GM23338 (cell line): ENCODE data around the gene THRB. TPM values are rescaled to one million over a fixed set of nuclear protein-coding genes. Genes with fewer than 3 reads are reported as not detected.

Experiments
- ATAC-seq: fragments of 200-7000 bp; cut with Tn5 transposase; 3 replicates; pipeline ENCODE4 v1.9.1; 2020
- DNase-seq: peaks from one replicate; pipeline ENCODE4 v3.0.0-alpha.2; 2015; ENCODE audit warnings: low spot score
- H2AFZ ChIP-seq: fragments of 200-600 bp; sonication (generic); 2 replicates; pipeline ENCODE4 v1.8.0; 2016; ENCODE audit warnings: antibody characterized with exemption, mild to moderate bottlenecking, moderate library complexity
- H3F3A ChIP-seq: fragments of 200-600 bp; sonication (generic); replicated peaks from 2 replicates; pipeline ENCODE4 v1.8.0; 2017; ENCODE audit warnings: antibody characterized with exemption, mixed run types, low read depth
- H3K27ac ChIP-seq: fragments of 200-600 bp; sonication (generic); 2 replicates; pipeline ENCODE4 v1.6.1; 2016; ENCODE audit warnings: low read depth
- H3K27me3 ChIP-seq: fragments of 200-600 bp; sonication (generic); 2 replicates; pipeline ENCODE4 v1.8.0; 2016; ENCODE audit warnings: mild to moderate bottlenecking, mixed run types, moderate library complexity; ENCODE audit not compliant: insufficient read depth
- H3K36me3 ChIP-seq: fragments of 200-600 bp; sonication (generic); 2 replicates; pipeline ENCODE4 v1.8.0; 2016; ENCODE audit warnings: mild to moderate bottlenecking; ENCODE audit not compliant: insufficient read depth
- H3K4me1 ChIP-seq: fragments of 200-600 bp; sonication (generic); 2 replicates; pipeline ENCODE4 v1.8.0; 2016; ENCODE audit warnings: mild to moderate bottlenecking, moderate library complexity; ENCODE audit not compliant: insufficient read depth
- H3K4me2 ChIP-seq: fragments of 200-600 bp; sonication (generic); 2 replicates; pipeline ENCODE4 v1.7.1; 2017; ENCODE audit warnings: mixed run types
- H3K4me3 ChIP-seq: fragments of 200-600 bp; sonication (generic); 2 replicates; pipeline ENCODE4 v1.6.1; 2016; ENCODE audit warnings: mixed run types
- H3K79me2 ChIP-seq: fragments of 200-600 bp; sonication (generic); replicated peaks from 2 replicates; pipeline ENCODE4 v1.8.0; 2017; ENCODE audit warnings: mild to moderate bottlenecking; ENCODE audit not compliant: insufficient read depth
- H3K9me2 ChIP-seq: fragments of 200-600 bp; sonication (generic); 2 replicates; pipeline ENCODE4 v1.8.0; 2017; ENCODE audit not compliant: insufficient read depth
- H4K20me1 ChIP-seq: fragments of 200-600 bp; sonication (generic); replicated peaks from 2 replicates; pipeline ENCODE4 v1.8.0; 2017; ENCODE audit warnings: mild to moderate bottlenecking; ENCODE audit not compliant: insufficient read depth
- H3K27ac Mint-ChIP-seq: 2 replicates; pipeline ENCODE4 v1.8.0; 2020; ENCODE audit warnings: inconsistent platforms, mild to moderate bottlenecking, moderate library complexity, mixed read lengths
- H3K27me3 Mint-ChIP-seq: 3 replicates; pipeline ENCODE4 v1.8.0; 2022; ENCODE audit warnings: low read depth, mild to moderate bottlenecking, moderate library complexity, mixed read lengths, inconsistent platforms; ENCODE audit not compliant: insufficient read depth, poor library complexity
- H3K36me3 Mint-ChIP-seq: 3 replicates; pipeline ENCODE4 v1.8.0; 2021; ENCODE audit warnings: low read depth, mild to moderate bottlenecking, inconsistent platforms, moderate library complexity, mixed read lengths
- H3K4me1 Mint-ChIP-seq: 3 replicates; pipeline ENCODE4 v1.8.0; 2020; ENCODE audit warnings: mild to moderate bottlenecking, inconsistent platforms, mixed read lengths
- H3K4me3 Mint-ChIP-seq: 3 replicates; pipeline ENCODE4 v1.8.0; 2021; ENCODE audit warnings: moderate library complexity, mild to moderate bottlenecking, inconsistent platforms, mixed read lengths
- H3K9me3 Mint-ChIP-seq: 3 replicates; pipeline ENCODE4 v1.8.0; 2020; ENCODE audit warnings: moderate library complexity, mild to moderate bottlenecking, inconsistent platforms, mixed read lengths
- CREB1 ChIP-seq: fragments of 250-450 bp; sonication (Bioruptor Pico); IDR thresholded peaks from 2 replicates; pipeline ENCODE4 v1.5.0; 2020; ENCODE audit warnings: low read depth, mild to moderate bottlenecking, moderate library complexity
- EZH2 ChIP-seq: fragments of 200-600 bp; sonication (generic); IDR thresholded peaks from one replicate; pipeline ENCODE4 v1.8.0; 2017; ENCODE audit warnings: antibody characterized with exemption, mild to moderate bottlenecking, low read depth; ENCODE audit not compliant: unreplicated experiment
- EZH2phosphoT487 ChIP-seq: fragments of 200-600 bp; sonication (generic); IDR thresholded peaks from one replicate; pipeline ENCODE4 v1.8.1; 2018; ENCODE audit warnings: antibody characterized with exemption; ENCODE audit not compliant: unreplicated experiment
- JUNB ChIP-seq: IDR thresholded peaks from one replicate; pipeline ENCODE4 v1.6.1; 2016; ENCODE audit warnings: antibody characterized with exemption; ENCODE audit not compliant: unreplicated experiment
- NANOG ChIP-seq: IDR thresholded peaks from 2 replicates; pipeline ENCODE4 v1.6.1; 2016; ENCODE audit warnings: antibody characterized with exemption, borderline replicate concordance
- POLR2AphosphoS5 ChIP-seq: IDR thresholded peaks from 2 replicates; pipeline ENCODE4 v1.6.1; 2016; ENCODE audit warnings: antibody characterized with exemption, low read depth
- STAT1 ChIP-seq: IDR thresholded peaks from one replicate; pipeline ENCODE4 v1.6.1; 2016; ENCODE audit warnings: antibody characterized with exemption; ENCODE audit not compliant: unreplicated experiment
- ZNF114 ChIP-seq: fragments of 250-450 bp; sonication (Bioruptor Pico); IDR thresholded peaks from 2 replicates; pipeline ENCODE4 v1.5.0; 2020; ENCODE audit warnings: mild to moderate bottlenecking, moderate library complexity
- ZNF331 ChIP-seq: fragments of 250-450 bp; sonication (Bioruptor Pico); IDR thresholded peaks from 2 replicates; pipeline ENCODE4 v1.5.0; 2020; ENCODE audit warnings: low read depth, mild to moderate bottlenecking, moderate library complexity
- polyA plus RNA-seq: library from polyadenylated mRNA; unstranded; fragments of >200 nt; fragmentation: Nextera tagmentation; extraction: Ambion mirVana; gene quantifications from 2 replicates; pipeline ENCODE4 v1.2.1, GENCODE V29; 2016
- total RNA-seq: library from RNA; depleted of rRNA; stranded (reverse); fragments of >200 nt; shearing (Covaris generic); gene quantifications from 2 replicates; pipeline ENCODE4 v1.2.3, GENCODE V29; 2014
- TF ChIP-seq, protein P1 (sequence below): IDR thresholded peaks from one replicate; pipeline ENCODE4 v1.6.1; 2018; ENCODE audit warnings: antibody characterized with exemption; ENCODE audit not compliant: unreplicated experiment
- TF ChIP-seq, protein P2 (sequence below): IDR thresholded peaks from 2 replicates; pipeline ENCODE4 v1.6.1; 2016; ENCODE audit warnings: antibody characterized with exemption
- TF ChIP-seq, protein P3 (sequence below): fragments of 250-450 bp; sonication (Bioruptor Pico); IDR thresholded peaks from 2 replicates; pipeline ENCODE4 v1.5.0; 2020; ENCODE audit warnings: mild to moderate bottlenecking, moderate library complexity

The THRB gene
- total and polyA plus RNA-seq, 2 experiments from 2014 or later, result 1.7 to 3.2 TPM

DNA sequence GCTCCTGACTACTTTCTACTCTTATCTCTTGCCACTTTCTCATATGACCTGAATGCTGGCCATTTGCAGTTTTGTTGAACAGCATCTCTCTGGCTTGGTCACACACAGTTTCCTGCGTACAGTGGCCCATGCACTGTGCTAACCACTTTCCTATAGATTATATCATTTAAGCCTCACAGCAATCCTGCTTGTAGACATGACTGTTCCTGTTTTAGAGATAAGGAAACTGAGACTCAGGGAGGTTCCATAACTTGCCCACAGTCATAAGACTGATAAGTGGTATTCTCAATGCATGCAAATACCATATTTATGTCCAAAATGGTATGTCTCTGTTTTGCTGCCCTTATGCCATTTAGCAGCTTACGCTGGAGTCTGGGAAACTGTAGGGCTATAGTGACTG lies 320.0 kb downstream of the THRB start (continued):
- TF ChIP-seq, protein P1, sequence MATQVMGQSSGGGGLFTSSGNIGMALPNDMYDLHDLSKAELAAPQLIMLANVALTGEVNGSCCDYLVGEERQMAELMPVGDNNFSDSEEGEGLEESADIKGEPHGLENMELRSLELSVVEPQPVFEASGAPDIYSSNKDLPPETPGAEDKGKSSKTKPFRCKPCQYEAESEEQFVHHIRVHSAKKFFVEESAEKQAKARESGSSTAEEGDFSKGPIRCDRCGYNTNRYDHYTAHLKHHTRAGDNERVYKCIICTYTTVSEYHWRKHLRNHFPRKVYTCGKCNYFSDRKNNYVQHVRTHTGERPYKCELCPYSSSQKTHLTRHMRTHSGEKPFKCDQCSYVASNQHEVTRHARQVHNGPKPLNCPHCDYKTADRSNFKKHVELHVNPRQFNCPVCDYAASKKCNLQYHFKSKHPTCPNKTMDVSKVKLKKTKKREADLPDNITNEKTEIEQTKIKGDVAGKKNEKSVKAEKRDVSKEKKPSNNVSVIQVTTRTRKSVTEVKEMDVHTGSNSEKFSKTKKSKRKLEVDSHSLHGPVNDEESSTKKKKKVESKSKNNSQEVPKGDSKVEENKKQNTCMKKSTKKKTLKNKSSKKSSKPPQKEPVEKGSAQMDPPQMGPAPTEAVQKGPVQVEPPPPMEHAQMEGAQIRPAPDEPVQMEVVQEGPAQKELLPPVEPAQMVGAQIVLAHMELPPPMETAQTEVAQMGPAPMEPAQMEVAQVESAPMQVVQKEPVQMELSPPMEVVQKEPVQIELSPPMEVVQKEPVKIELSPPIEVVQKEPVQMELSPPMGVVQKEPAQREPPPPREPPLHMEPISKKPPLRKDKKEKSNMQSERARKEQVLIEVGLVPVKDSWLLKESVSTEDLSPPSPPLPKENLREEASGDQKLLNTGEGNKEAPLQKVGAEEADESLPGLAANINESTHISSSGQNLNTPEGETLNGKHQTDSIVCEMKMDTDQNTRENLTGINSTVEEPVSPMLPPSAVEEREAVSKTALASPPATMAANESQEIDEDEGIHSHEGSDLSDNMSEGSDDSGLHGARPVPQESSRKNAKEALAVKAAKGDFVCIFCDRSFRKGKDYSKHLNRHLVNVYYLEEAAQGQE, result no peak
- no peak for TF ChIP-seq CREB1 (CRISPR knock-in tag)
- TF ChIP-seq JUNB, result no peak
- TF ChIP-seq ZNF114, result no peak
- TF ChIP-seq, protein P2, sequence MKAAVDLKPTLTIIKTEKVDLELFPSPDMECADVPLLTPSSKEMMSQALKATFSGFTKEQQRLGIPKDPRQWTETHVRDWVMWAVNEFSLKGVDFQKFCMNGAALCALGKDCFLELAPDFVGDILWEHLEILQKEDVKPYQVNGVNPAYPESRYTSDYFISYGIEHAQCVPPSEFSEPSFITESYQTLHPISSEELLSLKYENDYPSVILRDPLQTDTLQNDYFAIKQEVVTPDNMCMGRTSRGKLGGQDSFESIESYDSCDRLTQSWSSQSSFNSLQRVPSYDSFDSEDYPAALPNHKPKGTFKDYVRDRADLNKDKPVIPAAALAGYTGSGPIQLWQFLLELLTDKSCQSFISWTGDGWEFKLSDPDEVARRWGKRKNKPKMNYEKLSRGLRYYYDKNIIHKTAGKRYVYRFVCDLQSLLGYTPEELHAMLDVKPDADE, result no peak
- TF ChIP-seq STAT1, result no peak

DNA sequence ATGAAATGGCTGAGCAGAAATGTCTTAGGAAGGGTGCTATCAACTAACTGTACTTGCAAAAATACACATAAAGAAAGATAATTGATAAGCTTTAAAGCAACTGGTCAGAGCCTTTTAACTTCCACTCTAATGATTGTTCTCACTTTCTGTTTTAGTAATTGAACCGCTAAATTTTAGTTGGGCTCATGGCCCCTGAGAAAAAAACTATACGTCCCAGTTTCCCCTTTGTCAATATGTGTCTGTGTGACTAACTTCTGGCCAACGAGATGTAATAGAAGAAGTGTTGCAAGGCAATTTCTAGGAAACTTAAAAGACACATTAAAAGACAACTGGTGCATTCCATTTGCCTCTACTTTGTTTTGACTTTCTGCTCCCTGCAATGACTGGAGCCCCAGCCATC lies 325.7 kb downstream of the THRB start:
- H3F3A ChIP-seq, result no peaks in the 10 kb centered on the region
- H3K27ac Mint-ChIP-seq, result no peak overlapping the region
- H3K36me3 ChIP-seq, result no peaks in the 10 kb centered on the region
- no peak for DNase-seq
- H3K4me2 ChIP-seq, result no peak overlapping the region
- no peaks in the 10 kb centered on the region for H3K27me3 ChIP-seq
- no peaks in the 10 kb centered on the region for H4K20me1 ChIP-seq
- H3K4me3 ChIP-seq, result no peak overlapping the region
- H3K4me1 ChIP-seq, result peaks cover 27% of the 10 kb centered on the region
- H3K4me1 Mint-ChIP-seq, result peaks cover 30% of the 10 kb centered on the region
- no peak overlapping the region for H3K27ac ChIP-seq
- H3K9me2 ChIP-seq, result peaks cover 9% of the 10 kb centered on the region; the same call in 1 of the 2 replicates
- no peaks in the 10 kb centered on the region for H3K79me2 ChIP-seq
- H3K4me3 Mint-ChIP-seq, result no peak overlapping the region
- H3K36me3 Mint-ChIP-seq, result no peaks in the 10 kb centered on the region
- ATAC-seq, result no peak
- H3K27me3 Mint-ChIP-seq, result no peaks in the 10 kb centered on the region
- no peaks in the 10 kb centered on the region for H3K9me3 Mint-ChIP-seq
- H2AFZ ChIP-seq, result no peak overlapping the region
- TF ChIP-seq ZNF331 (no peak), POLR2AphosphoS5 (no peak), EZH2phosphoT487 (no peak), STAT1 (no peak), NANOG (no peak), JUNB (no peak), EZH2 (no peak)
- TF ChIP-seq, protein P2, result no peak
- TF ChIP-seq, protein P3, sequence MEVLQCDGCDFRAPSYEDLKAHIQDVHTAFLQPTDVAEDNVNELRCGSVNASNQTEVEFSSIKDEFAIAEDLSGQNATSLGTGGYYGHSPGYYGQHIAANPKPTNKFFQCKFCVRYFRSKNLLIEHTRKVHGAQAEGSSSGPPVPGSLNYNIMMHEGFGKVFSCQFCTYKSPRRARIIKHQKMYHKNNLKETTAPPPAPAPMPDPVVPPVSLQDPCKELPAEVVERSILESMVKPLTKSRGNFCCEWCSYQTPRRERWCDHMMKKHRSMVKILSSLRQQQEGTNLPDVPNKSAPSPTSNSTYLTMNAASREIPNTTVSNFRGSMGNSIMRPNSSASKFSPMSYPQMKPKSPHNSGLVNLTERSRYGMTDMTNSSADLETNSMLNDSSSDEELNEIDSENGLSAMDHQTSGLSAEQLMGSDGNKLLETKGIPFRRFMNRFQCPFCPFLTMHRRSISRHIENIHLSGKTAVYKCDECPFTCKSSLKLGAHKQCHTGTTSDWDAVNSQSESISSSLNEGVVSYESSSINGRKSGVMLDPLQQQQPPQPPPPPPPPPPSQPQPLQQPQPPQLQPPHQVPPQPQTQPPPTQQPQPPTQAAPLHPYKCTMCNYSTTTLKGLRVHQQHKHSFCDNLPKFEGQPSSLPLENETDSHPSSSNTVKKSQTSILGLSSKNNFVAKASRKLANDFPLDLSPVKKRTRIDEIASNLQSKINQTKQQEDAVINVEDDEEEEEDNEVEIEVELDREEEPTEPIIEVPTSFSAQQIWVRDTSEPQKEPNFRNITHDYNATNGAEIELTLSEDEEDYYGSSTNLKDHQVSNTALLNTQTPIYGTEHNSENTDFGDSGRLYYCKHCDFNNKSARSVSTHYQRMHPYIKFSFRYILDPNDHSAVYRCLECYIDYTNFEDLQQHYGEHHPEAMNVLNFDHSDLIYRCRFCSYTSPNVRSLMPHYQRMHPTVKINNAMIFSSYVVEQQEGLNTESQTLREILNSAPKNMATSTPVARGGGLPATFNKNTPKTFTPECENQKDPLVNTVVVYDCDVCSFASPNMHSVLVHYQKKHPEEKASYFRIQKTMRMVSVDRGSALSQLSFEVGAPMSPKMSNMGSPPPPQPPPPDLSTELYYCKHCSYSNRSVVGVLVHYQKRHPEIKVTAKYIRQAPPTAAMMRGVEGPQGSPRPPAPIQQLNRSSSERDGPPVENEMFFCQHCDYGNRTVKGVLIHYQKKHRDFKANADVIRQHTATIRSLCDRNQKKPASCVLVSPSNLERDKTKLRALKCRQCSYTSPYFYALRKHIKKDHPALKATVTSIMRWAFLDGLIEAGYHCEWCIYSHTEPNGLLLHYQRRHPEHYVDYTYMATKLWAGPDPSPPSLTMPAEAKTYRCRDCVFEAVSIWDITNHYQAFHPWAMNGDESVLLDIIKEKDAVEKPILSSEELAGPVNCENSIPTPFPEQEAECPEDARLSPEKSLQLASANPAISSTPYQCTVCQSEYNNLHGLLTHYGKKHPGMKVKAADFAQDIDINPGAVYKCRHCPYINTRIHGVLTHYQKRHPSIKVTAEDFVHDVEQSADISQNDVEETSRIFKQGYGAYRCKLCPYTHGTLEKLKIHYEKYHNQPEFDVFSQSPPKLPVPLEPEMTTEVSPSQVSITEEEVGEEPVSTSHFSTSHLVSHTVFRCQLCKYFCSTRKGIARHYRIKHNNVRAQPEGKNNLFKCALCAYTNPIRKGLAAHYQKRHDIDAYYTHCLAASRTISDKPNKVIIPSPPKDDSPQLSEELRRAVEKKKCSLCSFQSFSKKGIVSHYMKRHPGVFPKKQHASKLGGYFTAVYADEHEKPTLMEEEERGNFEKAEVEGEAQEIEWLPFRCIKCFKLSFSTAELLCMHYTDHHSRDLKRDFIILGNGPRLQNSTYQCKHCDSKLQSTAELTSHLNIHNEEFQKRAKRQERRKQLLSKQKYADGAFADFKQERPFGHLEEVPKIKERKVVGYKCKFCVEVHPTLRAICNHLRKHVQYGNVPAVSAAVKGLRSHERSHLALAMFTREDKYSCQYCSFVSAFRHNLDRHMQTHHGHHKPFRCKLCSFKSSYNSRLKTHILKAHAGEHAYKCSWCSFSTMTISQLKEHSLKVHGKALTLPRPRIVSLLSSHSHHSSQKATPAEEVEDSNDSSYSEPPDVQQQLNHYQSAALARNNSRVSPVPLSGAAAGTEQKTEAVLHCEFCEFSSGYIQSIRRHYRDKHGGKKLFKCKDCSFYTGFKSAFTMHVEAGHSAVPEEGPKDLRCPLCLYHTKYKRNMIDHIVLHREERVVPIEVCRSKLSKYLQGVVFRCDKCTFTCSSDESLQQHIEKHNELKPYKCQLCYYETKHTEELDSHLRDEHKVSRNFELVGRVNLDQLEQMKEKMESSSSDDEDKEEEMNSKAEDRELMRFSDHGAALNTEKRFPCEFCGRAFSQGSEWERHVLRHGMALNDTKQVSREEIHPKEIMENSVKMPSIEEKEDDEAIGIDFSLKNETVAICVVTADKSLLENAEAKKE, result no peak
